C4-2B (cell line): Measurements from ENCODE around the gene KIAA0408.

ENCODE experiments used
- ZFX ChIP-seq: fragments of 450-650 bp; IDR thresholded peaks from 2 replicates; pipeline ENCODE4 v1.6.1; 2017
- TF ChIP-seq, protein P1 (sequence below): fragments of 450-650 bp; conservative IDR thresholded peaks from 2 replicates; pipeline ENCODE4 v1.5.1; 2017; ENCODE audit warnings: mild to moderate bottlenecking

GRCh38 chr6:127446356-127446755 lies 12.8 kb downstream of the KIAA0408 start:
- TF ChIP-seq, protein P1, sequence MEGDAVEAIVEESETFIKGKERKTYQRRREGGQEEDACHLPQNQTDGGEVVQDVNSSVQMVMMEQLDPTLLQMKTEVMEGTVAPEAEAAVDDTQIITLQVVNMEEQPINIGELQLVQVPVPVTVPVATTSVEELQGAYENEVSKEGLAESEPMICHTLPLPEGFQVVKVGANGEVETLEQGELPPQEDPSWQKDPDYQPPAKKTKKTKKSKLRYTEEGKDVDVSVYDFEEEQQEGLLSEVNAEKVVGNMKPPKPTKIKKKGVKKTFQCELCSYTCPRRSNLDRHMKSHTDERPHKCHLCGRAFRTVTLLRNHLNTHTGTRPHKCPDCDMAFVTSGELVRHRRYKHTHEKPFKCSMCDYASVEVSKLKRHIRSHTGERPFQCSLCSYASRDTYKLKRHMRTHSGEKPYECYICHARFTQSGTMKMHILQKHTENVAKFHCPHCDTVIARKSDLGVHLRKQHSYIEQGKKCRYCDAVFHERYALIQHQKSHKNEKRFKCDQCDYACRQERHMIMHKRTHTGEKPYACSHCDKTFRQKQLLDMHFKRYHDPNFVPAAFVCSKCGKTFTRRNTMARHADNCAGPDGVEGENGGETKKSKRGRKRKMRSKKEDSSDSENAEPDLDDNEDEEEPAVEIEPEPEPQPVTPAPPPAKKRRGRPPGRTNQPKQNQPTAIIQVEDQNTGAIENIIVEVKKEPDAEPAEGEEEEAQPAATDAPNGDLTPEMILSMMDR, result no peak
- no peak for TF ChIP-seq ZFX
